IMR-90 (cell line): ENCODE results near the gene GDPD2. TPM values are rescaled to one million over a fixed set of nuclear protein-coding genes. Genes with fewer than 3 reads are reported as not detected.

Source experiments
- ATAC-seq: fragments of 200-7000 bp; cut with Tn5 transposase; 2 replicates; pipeline ENCODE4 v1.9.1; 2020; ENCODE audit warnings: low read depth, mild to moderate bottlenecking, moderate library complexity
- BruUV-seq: library from RNA; stranded (reverse); fragments of 400-500 nt; replicated peaks from 2 replicates; lab custom pipeline; 2021; lab: Mats Ljungman, UMichigan
- CTCF ChIA-PET: fragments of 300-600 bp; formaldehyde crosslinking; extraction: SDS; loops from one replicate; lab custom pipeline; 2021; ENCODE audit warnings: antibody characterized with exemption; lab: Yijun Ruan, JAX
- POLR2A ChIA-PET: fragments of 300-600 bp; sonication (Branson Sonifier 250); formaldehyde crosslinking; loops from one replicate; lab custom pipeline; 2022; ENCODE audit warnings: antibody characterized with exemption; ENCODE audit not compliant: unreplicated experiment; lab: Charles Lee
- DNase-seq: peaks from one replicate; pipeline ENCODE4 v3.0.0; 2013
- H2AFZ ChIP-seq: replicated peaks from 2 replicates; pipeline ENCODE3; 2013; ENCODE audit warnings: low read length, mild to moderate bottlenecking; ENCODE audit not compliant: poor library complexity
- H2AK5ac ChIP-seq: 2 replicates; pipeline ENCODE4 v1.6.1; 2013; ENCODE audit warnings: low read depth, low read length, inconsistent platforms
- H2AK9ac ChIP-seq: replicated peaks from 2 replicates; pipeline ENCODE3; 2013; ENCODE audit warnings: mild to moderate bottlenecking, low read depth, low read length, moderate library complexity; ENCODE audit not compliant: poor library complexity
- H2BK120ac ChIP-seq: 2 replicates; pipeline ENCODE4 v1.6.1; 2013; ENCODE audit warnings: low read depth, low read length, inconsistent platforms
- H2BK15ac ChIP-seq: 3 replicates; pipeline ENCODE4 v1.6.1; 2013; ENCODE audit warnings: low read depth, low read length, inconsistent platforms
- H2BK20ac ChIP-seq: 2 replicates; pipeline ENCODE4 v1.6.1; 2013; ENCODE audit warnings: low read depth, mild to moderate bottlenecking, inconsistent platforms, low read length, moderate library complexity
- H2BK5ac ChIP-seq: 2 replicates; pipeline ENCODE4 v1.6.1; 2013; ENCODE audit warnings: mild to moderate bottlenecking, low read depth, low read length, inconsistent platforms; ENCODE audit not compliant: poor library complexity, severe bottlenecking
- H3K14ac ChIP-seq: replicated peaks from 2 replicates; pipeline ENCODE4 v1.6.1; 2013; ENCODE audit warnings: low read depth, low read length, inconsistent platforms
- H3K18ac ChIP-seq: 2 replicates; pipeline ENCODE4 v1.6.1; 2013; ENCODE audit warnings: low read depth, low read length, control low read depth
- H3K23ac ChIP-seq: 2 replicates; pipeline ENCODE4 v1.6.1; 2013; ENCODE audit warnings: low read depth, low read length, inconsistent platforms
- H3K27ac ChIP-seq: 2 replicates; pipeline ENCODE4 v1.5.1; 2013; ENCODE audit warnings: mild to moderate bottlenecking, control low read depth, low read length; ENCODE audit not compliant: insufficient read depth
- H3K27me3 ChIP-seq: 2 replicates; pipeline ENCODE4 v1.6.1; 2013; ENCODE audit warnings: low read length; ENCODE audit not compliant: control insufficient read depth, insufficient read depth
- H3K36me3 ChIP-seq: 2 replicates; pipeline ENCODE4 v1.6.1; 2013; ENCODE audit warnings: low read length, mixed read lengths; ENCODE audit not compliant: control insufficient read depth, insufficient read depth
- H3K4ac ChIP-seq: 2 replicates; pipeline ENCODE4 v1.6.1; 2013; ENCODE audit warnings: low read depth, low read length, inconsistent platforms
- H3K4me1 ChIP-seq: 2 replicates; pipeline ENCODE4 v1.6.1; 2013; ENCODE audit warnings: low read length, mixed read lengths; ENCODE audit not compliant: control insufficient read depth, insufficient read depth
- H3K4me2 ChIP-seq: 2 replicates; pipeline ENCODE4 v1.6.1; 2013; ENCODE audit warnings: low read depth, mild to moderate bottlenecking, control low read depth, low read length, moderate library complexity
- H3K4me3 ChIP-seq: 2 replicates; pipeline ENCODE4 v1.5.1; 2013; ENCODE audit warnings: low read depth, mild to moderate bottlenecking, control low read depth, low read length, moderate library complexity; ENCODE audit not compliant: insufficient read depth
- H3K56ac ChIP-seq: 2 replicates; pipeline ENCODE4 v1.6.1; 2013; ENCODE audit warnings: low read length, inconsistent platforms; ENCODE audit not compliant: insufficient read depth; ENCODE audit errors: extremely low read depth
- H3K79me1 ChIP-seq, 2 experiments: 2 replicates each; pipeline ENCODE4 v1.6.1; 2013; ENCODE audit warnings: low read length in 2 of 2, inconsistent platforms in 1 of 2, low read depth in 1 of 2
- H3K9ac ChIP-seq: 2 replicates; pipeline ENCODE4 v1.6.1; 2013; ENCODE audit warnings: low read depth, low read length, control low read depth
- H3K9me1 ChIP-seq: 2 replicates; pipeline ENCODE4 v1.6.1; 2013; ENCODE audit warnings: low read length, inconsistent platforms; ENCODE audit not compliant: insufficient read depth
- H3K9me3 ChIP-seq: 2 replicates; pipeline ENCODE4 v1.6.1; 2013; ENCODE audit warnings: low read length; ENCODE audit not compliant: control insufficient read depth, insufficient read depth
- H4K20me1 ChIP-seq: 2 replicates; pipeline ENCODE4 v1.6.1; 2013; ENCODE audit warnings: low read length, inconsistent platforms; ENCODE audit not compliant: insufficient read depth
- H4K5ac ChIP-seq: 2 replicates; pipeline ENCODE4 v1.6.1; 2013; ENCODE audit warnings: mild to moderate bottlenecking, low read depth, low read length, control low read depth
- H4K8ac ChIP-seq, 2 experiments: 2 replicates each; pipeline ENCODE4 v1.6.1; 2013; ENCODE audit warnings: low read depth in 2 of 2, low read length in 2 of 2, control low read depth in 1 of 2, inconsistent platforms in 1 of 2
- H4K91ac ChIP-seq: 2 replicates; pipeline ENCODE4 v1.6.1; 2013; ENCODE audit warnings: low read depth, low read length, inconsistent platforms; ENCODE audit not compliant: insufficient read depth
- POLR2A ChIP-seq: IDR thresholded peaks from 2 replicates; pipeline ENCODE4 v1.6.1; 2012; ENCODE audit warnings: mild to moderate bottlenecking, low read depth, low read length
- RAD21 ChIP-seq: IDR thresholded peaks from 2 replicates; pipeline ENCODE4 v1.6.1; 2012; ENCODE audit warnings: low read length, improper control_type of control experiment
- RFX5 ChIP-seq: IDR thresholded peaks from 2 replicates; pipeline ENCODE4 v1.8.0; 2012; ENCODE audit warnings: low read depth, mild to moderate bottlenecking, low read length, moderate library complexity
- WGBS, 2 experiments: methylation state at CpG; one replicate each; pipeline versions ENCODE4 v1.1.5 to v1.1.7; 2013; ENCODE audit warnings: missing lambda C conversion rate in 2 of 2; ENCODE audit not compliant: insufficient read length in 1 of 2; ENCODE audit errors: extremely low coverage in 2 of 2; 5-methylcytosine and 5-hydroxymethylcytosine counted together
- dilution Hi-C: fragments of 300-500 bp; cut with HindIII; formaldehyde crosslinking; loops from one replicate; pipeline ENCODE4 v1.14.3; 2018; ENCODE audit warnings: low sequenced_read_pairs; ENCODE audit not compliant: unreplicated experiment
- in situ Hi-C: fragments of 300-500 bp; cut with MboI; formaldehyde crosslinking; loops from 3 replicates; pipeline ENCODE4 v1.14.3; 2019; ENCODE audit warnings: low sequenced_read_pairs, inconsistent platforms, mixed read lengths
- intact Hi-C: fragments of 100-400 bp; cut with micrococcal nuclease; formaldehyde crosslinking; loops from 2 replicates; pipeline ENCODE4 v1.10.0; 2022
- polyA plus RNA-seq, 3 experiments: library from polyadenylated mRNA; depleted of rRNA; stranded (reverse); fragments of >200 nt; gene quantifications; 2 replicates each; pipeline ENCODE4 v1.2.3, GENCODE V29; 2012; ENCODE audit warnings: low replicate concordance in 1 of 3
- total RNA-seq: library from RNA; depleted of rRNA; stranded (reverse); fragments of >200 nt; gene quantifications from 2 replicates; pipeline ENCODE4 v1.2.3, GENCODE V29; 2012
- TF ChIP-seq, protein P1 (sequence below): fragments of 150-350 bp; IDR thresholded peaks from 2 replicates; pipeline ENCODE4 v1.6.1; 2017; ENCODE audit warnings: mild to moderate bottlenecking, antibody characterized with exemption, low read length, low read depth
- TF ChIP-seq, protein P2 (sequence below): conservative IDR thresholded peaks from 2 replicates; pipeline ENCODE4 v1.5.1; 2012; ENCODE audit warnings: mild to moderate bottlenecking, low read depth, low read length, improper control_type of control experiment

Gene GDPD2
- total and polyA plus RNA-seq, 2 of the 4 experiments (the other 2 are of a cell fraction) = not detected

DNA sequence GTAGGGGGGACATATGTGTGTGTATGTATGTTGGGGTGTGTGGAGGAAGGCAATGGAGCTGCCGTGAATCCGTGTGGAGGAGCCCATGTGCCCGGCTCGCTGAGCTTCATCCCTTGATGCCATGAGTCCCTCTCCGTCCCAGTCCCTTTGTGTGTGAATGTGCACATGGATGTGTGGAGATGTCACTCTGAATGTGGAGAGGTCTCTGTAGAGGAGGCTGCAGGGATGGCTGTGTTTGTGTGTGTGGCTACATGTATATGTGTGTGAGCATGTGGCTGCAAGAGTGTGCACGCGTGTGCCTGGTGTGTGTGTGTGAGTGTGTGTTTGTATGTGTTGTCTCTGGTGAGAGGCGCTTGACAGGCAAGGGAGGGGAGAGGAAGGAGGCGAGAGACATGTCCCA, 22.8 kb downstream of the GDPD2 start:
- H3K18ac ChIP-seq = no peak overlapping the region
- no peak overlapping the region for H2BK15ac ChIP-seq
- in situ Hi-C loops = no loop called here
- no peak overlapping the region for H3K4me2 ChIP-seq
- no peak overlapping the region for H3K56ac ChIP-seq
- H2AFZ ChIP-seq = no peak overlapping the region
- H3K36me3 ChIP-seq = no peaks in the 10 kb centered on the region
- H2AK9ac ChIP-seq = no peak overlapping the region
- DNase-seq (no peak), ATAC-seq (no peak)
- intact Hi-C loops = no loop called here
- H3K4ac ChIP-seq = no peak overlapping the region
- ChIA-PET CTCF (no interaction called here), POLR2A (no interaction called here)
- peaks cover 18% of the 10 kb centered on the region for H3K27me3 ChIP-seq
- 79% methylated on average over 5 of the region's 9 CpGs; no CpG with 5 or more reads in 1 of the 2 experiments for WGBS, 2 experiments
- dilution Hi-C loops = no loop called here
- no peak overlapping the region for H4K8ac ChIP-seq
- no peaks in the 10 kb centered on the region for H4K20me1 ChIP-seq
- no peaks in the 10 kb centered on the region; the same call in 1 of the 2 replicates for H3K9me3 ChIP-seq
- H2AK5ac ChIP-seq = no peak overlapping the region
- no peak for TF ChIP-seq RFX5
- no peak for TF ChIP-seq RAD21
- TF ChIP-seq POLR2A = no peak
- TF ChIP-seq, protein P1, sequence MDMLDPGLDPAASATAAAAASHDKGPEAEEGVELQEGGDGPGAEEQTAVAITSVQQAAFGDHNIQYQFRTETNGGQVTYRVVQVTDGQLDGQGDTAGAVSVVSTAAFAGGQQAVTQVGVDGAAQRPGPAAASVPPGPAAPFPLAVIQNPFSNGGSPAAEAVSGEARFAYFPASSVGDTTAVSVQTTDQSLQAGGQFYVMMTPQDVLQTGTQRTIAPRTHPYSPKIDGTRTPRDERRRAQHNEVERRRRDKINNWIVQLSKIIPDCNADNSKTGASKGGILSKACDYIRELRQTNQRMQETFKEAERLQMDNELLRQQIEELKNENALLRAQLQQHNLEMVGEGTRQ = no peak
- TF ChIP-seq, protein P2, sequence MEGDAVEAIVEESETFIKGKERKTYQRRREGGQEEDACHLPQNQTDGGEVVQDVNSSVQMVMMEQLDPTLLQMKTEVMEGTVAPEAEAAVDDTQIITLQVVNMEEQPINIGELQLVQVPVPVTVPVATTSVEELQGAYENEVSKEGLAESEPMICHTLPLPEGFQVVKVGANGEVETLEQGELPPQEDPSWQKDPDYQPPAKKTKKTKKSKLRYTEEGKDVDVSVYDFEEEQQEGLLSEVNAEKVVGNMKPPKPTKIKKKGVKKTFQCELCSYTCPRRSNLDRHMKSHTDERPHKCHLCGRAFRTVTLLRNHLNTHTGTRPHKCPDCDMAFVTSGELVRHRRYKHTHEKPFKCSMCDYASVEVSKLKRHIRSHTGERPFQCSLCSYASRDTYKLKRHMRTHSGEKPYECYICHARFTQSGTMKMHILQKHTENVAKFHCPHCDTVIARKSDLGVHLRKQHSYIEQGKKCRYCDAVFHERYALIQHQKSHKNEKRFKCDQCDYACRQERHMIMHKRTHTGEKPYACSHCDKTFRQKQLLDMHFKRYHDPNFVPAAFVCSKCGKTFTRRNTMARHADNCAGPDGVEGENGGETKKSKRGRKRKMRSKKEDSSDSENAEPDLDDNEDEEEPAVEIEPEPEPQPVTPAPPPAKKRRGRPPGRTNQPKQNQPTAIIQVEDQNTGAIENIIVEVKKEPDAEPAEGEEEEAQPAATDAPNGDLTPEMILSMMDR = no peak
- no peak overlapping the region for H2BK5ac ChIP-seq
- H3K9ac ChIP-seq = no peak overlapping the region
- H3K27ac ChIP-seq = no peak overlapping the region
- H3K14ac ChIP-seq = no peak overlapping the region
- H3K79me1 ChIP-seq = no peaks in the 10 kb centered on the region
- BruUV-seq = no TSS peak
- H3K4me3 ChIP-seq = no peak overlapping the region
- no peaks in the 10 kb centered on the region for H3K4me1 ChIP-seq
- no peak overlapping the region for H2BK20ac ChIP-seq
- no peak overlapping the region for H4K5ac ChIP-seq
- no peak overlapping the region for H2BK120ac ChIP-seq
- H3K9me1 ChIP-seq = no peaks in the 10 kb centered on the region
- H3K23ac ChIP-seq = no peak overlapping the region
- H4K91ac ChIP-seq = no peak overlapping the region
